Vagina (tissue), 2 donors: Measurements from ENCODE around the gene DENND1C. TPM values are rescaled to one million over a fixed set of nuclear protein-coding genes. Genes with fewer than 3 reads are reported as not detected.

ENCODE experiments used
- DNase-seq, 2 donors: peaks; one replicate each; pipeline ENCODE4 v3.0.0-alpha.2; 2017; ENCODE audit errors: extremely low spot score in 2 of 2
- H3K27ac ChIP-seq: fragments of 200-600 bp; sonication (generic); one replicate; pipeline ENCODE4 v1.5.1; 2019
- H3K27me3 ChIP-seq: fragments of 200-600 bp; sonication (generic); one replicate; pipeline ENCODE4 v1.5.1; 2019
- H3K36me3 ChIP-seq, 2 donors: fragments of 200-600 bp; sonication (generic); one replicate each; pipeline ENCODE4 v1.5.1; 2017 to 2019
- H3K4me1 ChIP-seq: fragments of 200-600 bp; sonication (generic); one replicate; pipeline ENCODE4 v1.5.1; 2019
- H3K4me3 ChIP-seq, 2 donors: fragments of 200-600 bp; sonication (generic); 1 replicate in 1 of 2; 2 replicates in 1 of 2; pipeline ENCODE4 v1.5.1; 2016 to 2019
- H3K9me3 ChIP-seq: fragments of 200-600 bp; sonication (generic); one replicate; pipeline ENCODE4 v1.5.1; 2019
- POLR2A ChIP-seq, 2 donors: fragments of 450-650 bp; IDR thresholded peaks; one replicate each; pipeline ENCODE4 v1.6.1; 2017; ENCODE audit warnings: antibody characterized with exemption in 2 of 2, mild to moderate bottlenecking in 2 of 2, moderate library complexity in 2 of 2
- POLR2AphosphoS5 ChIP-seq, 2 donors: sonication (generic); formaldehyde crosslinking; IDR thresholded peaks; one replicate each; pipeline ENCODE4 v1.9.0; 2017; ENCODE audit warnings: antibody characterized with exemption in 2 of 2, mild to moderate bottlenecking in 2 of 2, low read depth in 1 of 2; ENCODE audit not compliant: insufficient read depth in 1 of 2
- intact Hi-C: fragments of 100-400 bp; cut with DNase I; formaldehyde crosslinking; loops from one replicate; pipeline ENCODE4 v1.15.1; 2023
- total RNA-seq: library from RNA; depleted of rRNA; stranded (reverse); fragments of >200 nt; gene quantifications from one replicate; pipeline ENCODE4 v1.2.3, GENCODE V29; 2016
- TF ChIP-seq, protein P1 (sequence below), 3 experiments: fragments of 450-650 bp in 2 of 3; fragments of 200-600 bp in 1 of 3; sonication (generic) in 1 of 3; IDR thresholded peaks; one replicate each; pipeline ENCODE4 v1.5.1; 2017 to 2019; ENCODE audit warnings: antibody characterized with exemption in 3 of 3, mild to moderate bottlenecking in 2 of 3, moderate library complexity in 2 of 3

The DENND1C gene
- total RNA-seq, 1 donor from 2014 or later: 2.9 TPM

DNA sequence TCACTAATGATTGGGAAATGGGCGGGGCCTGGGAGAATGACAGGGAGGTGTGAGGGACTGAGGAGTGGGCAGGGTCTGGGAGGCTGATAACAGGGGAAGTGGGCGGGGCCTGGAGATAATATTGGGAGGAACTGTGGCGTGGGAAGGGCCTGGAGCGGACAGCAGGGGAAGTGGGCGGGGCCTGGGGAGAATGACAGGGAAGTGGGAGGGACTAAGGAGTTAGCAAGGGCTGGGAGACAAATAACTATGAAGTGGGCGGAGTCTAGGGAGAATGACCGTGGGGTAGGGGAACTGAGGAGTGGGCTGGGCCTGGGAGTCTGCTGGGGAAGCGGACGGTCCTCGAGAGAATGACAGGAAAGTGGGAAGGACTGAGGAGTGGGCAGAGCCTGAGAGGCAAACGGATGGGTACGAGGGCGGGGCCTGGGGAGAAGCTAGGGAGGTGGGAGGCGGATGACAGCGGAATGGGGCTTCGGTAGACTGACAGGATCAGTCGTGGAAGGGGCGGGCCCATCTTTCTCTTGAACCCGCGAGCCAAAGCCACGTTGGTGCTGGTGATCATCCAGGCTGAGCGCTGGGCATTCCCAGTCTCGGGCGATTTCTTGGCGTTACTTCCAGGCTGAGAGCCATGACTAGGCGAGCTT is 34.6 kb upstream of the DENND1C start:
- Histone ChIP-seq H3K27me3 (no peaks in the 10 kb centered on the region), H3K36me3 (no peaks in the 10 kb centered on the region), H3K27ac (peak overlapping the region; percentile 72), H3K9me3 (no peaks in the 10 kb centered on the region), H3K4me3 (peak overlapping the region; percentile 68 to 77), H3K4me1 (no peaks in the 10 kb centered on the region)
- TF ChIP-seq POLR2A (IDR thresholded peaks at IDR 0.05) (no peak), POLR2AphosphoS5 (IDR thresholded peaks at IDR 0.05; ENCODE audit: insufficient read depth in 1 of 2, low read depth in 1 of 2) (peak in 1 of 2 donors; percentile 35)
- TF ChIP-seq, protein P1, sequence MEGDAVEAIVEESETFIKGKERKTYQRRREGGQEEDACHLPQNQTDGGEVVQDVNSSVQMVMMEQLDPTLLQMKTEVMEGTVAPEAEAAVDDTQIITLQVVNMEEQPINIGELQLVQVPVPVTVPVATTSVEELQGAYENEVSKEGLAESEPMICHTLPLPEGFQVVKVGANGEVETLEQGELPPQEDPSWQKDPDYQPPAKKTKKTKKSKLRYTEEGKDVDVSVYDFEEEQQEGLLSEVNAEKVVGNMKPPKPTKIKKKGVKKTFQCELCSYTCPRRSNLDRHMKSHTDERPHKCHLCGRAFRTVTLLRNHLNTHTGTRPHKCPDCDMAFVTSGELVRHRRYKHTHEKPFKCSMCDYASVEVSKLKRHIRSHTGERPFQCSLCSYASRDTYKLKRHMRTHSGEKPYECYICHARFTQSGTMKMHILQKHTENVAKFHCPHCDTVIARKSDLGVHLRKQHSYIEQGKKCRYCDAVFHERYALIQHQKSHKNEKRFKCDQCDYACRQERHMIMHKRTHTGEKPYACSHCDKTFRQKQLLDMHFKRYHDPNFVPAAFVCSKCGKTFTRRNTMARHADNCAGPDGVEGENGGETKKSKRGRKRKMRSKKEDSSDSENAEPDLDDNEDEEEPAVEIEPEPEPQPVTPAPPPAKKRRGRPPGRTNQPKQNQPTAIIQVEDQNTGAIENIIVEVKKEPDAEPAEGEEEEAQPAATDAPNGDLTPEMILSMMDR (IDR thresholded peaks at IDR 0.05): no peak
- intact Hi-C loops: loop anchor here (2.0 kb wide), 1 partner anchor 113 kb away; no protein-coding TSS in a partner anchor
- no peak for DNase-seq

DNA sequence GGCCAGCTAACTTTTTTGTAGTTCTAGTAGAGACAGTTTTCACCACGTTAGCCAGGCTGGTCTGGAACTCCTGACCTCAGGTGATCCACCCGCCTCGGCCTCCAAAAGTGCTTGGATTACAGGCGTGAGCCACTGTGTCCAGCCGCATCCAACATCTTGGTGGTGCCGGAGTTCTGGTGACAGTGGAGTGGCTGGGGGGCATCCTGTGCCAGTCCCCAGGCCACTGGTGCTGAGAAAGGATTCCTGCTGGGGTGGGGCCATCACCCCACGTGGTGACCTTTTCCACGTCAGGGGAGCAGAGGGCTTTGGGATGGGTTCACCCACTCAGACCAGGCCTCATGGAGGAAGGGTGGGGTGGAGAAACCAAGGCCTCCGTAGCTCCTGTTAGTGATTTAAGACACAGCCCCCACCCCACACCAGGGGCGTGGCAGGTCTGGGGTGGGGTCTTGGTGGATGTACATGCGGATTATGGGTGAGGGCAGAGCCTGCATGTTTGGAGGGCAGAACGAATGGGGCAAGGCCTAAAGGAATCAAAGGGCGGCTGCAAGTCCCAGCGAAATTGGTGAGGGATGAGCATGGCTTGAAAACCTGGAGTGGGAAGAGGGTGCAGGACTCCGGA is 33.4 kb upstream of the DENND1C start:
- no peaks in the 10 kb centered on the region for H3K4me1 ChIP-seq
- H3K9me3 ChIP-seq: no peaks in the 10 kb centered on the region
- no peak overlapping the region for H3K4me3 ChIP-seq
- no peaks in the 10 kb centered on the region for H3K36me3 ChIP-seq
- intact Hi-C loops: no loop called here
- DNase-seq: no peak
- no peak overlapping the region for H3K27ac ChIP-seq
- no peaks in the 10 kb centered on the region for H3K27me3 ChIP-seq
- TF ChIP-seq POLR2A (IDR thresholded peaks at IDR 0.05) (no peak), POLR2AphosphoS5 (IDR thresholded peaks at IDR 0.05; ENCODE audit: insufficient read depth in 1 of 2, low read depth in 1 of 2) (no peak)
- TF ChIP-seq, protein P1 (IDR thresholded peaks at IDR 0.05): no peak

DNA sequence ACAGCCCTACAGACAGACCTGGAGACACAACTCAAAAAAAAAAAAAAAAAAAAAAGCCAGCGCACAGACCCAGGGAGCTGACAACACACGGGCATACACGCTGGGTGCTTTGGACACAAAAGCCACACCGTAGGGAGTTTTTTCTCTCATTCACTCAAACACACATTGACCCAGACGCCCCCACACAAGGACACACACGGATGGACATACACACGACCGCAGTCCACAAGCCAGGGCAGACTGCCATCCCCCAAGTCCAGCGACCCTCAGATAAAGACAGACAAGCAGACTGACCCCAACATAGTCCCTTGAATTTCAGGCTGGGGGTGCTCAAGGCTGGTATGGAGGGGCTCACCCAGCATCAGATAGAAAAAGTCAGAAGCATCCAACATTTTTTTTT is 32.5 kb upstream of the DENND1C start:
- H3K4me1 ChIP-seq: no peaks in the 10 kb centered on the region
- no peaks in the 10 kb centered on the region for H3K9me3 ChIP-seq
- TF ChIP-seq, protein P1 (IDR thresholded peaks at IDR 0.05): no peak
- H3K4me3 ChIP-seq: no peak overlapping the region
- no peak for DNase-seq
- no peak overlapping the region for H3K27ac ChIP-seq
- intact Hi-C loops: no loop called here
- no peaks in the 10 kb centered on the region for H3K27me3 ChIP-seq
- no peaks in the 10 kb centered on the region for H3K36me3 ChIP-seq

DNA sequence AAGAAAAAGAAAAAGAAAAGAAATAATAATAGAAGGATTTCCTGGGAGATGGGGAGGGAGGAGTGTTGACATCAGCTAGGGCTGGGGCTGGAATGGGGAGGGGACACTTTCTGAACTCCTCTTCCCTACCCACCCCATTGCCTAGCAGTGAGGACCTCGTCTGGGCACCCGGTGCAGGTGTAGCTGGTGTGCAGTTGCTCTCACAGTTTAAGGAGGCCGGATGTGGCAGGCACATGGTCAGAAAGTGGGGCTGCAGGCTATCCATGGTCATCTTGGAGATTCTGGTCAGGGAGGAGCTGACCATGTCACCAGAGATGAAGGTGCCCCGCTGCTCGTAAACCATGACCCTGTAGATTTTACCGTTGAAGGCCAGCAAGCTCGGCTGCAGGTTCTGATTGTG is 29.0 kb upstream of the DENND1C start:
- Histone ChIP-seq H3K4me1 (no peaks in the 10 kb centered on the region), H3K27me3 (no peaks in the 10 kb centered on the region), H3K36me3 (no peaks in the 10 kb centered on the region), H3K9me3 (no peaks in the 10 kb centered on the region), H3K27ac (no peak overlapping the region), H3K4me3 (no peak overlapping the region)
- intact Hi-C loops: no loop called here
- DNase-seq: no peak
- TF ChIP-seq POLR2AphosphoS5 (IDR thresholded peaks at IDR 0.05; ENCODE audit: insufficient read depth in 1 of 2, low read depth in 1 of 2) (no peak), POLR2A (IDR thresholded peaks at IDR 0.05) (no peak)
- TF ChIP-seq, protein P1 (IDR thresholded peaks at IDR 0.05): no peak
